Measurements from ENCODE around the gene ENDOD1.

The ENDOD1 gene

DNA sequence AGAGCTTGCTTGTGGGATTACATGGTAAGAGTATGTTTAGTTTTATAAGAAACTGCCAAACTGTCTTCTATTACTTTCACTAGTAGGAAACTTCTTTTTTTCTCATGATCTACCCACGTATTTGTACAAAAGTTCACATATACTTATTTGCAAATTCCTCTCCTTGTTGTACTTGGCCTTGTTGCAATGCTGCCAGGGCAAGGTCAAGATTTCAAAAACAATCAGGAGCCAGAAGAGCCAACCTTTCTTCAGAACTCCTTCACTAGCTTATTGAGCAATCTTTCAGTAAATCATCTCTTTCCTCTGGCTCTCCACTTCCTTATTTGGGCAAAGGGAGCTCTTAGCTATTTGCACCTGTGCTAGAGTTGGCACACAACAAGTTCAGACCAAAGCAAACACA, 13.2 kb upstream of the ENDOD1 start:
- peak; percentile 58 for DNase-seq (ENCODE audit: low read depth)
- TF ChIP-seq, protein P1, sequence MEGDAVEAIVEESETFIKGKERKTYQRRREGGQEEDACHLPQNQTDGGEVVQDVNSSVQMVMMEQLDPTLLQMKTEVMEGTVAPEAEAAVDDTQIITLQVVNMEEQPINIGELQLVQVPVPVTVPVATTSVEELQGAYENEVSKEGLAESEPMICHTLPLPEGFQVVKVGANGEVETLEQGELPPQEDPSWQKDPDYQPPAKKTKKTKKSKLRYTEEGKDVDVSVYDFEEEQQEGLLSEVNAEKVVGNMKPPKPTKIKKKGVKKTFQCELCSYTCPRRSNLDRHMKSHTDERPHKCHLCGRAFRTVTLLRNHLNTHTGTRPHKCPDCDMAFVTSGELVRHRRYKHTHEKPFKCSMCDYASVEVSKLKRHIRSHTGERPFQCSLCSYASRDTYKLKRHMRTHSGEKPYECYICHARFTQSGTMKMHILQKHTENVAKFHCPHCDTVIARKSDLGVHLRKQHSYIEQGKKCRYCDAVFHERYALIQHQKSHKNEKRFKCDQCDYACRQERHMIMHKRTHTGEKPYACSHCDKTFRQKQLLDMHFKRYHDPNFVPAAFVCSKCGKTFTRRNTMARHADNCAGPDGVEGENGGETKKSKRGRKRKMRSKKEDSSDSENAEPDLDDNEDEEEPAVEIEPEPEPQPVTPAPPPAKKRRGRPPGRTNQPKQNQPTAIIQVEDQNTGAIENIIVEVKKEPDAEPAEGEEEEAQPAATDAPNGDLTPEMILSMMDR (conservative IDR thresholded peaks at IDR 0.05; ENCODE audit: low read length): no peak
- no peak overlapping the region for H3K4me3 ChIP-seq (ENCODE audit: low read length)

DNA sequence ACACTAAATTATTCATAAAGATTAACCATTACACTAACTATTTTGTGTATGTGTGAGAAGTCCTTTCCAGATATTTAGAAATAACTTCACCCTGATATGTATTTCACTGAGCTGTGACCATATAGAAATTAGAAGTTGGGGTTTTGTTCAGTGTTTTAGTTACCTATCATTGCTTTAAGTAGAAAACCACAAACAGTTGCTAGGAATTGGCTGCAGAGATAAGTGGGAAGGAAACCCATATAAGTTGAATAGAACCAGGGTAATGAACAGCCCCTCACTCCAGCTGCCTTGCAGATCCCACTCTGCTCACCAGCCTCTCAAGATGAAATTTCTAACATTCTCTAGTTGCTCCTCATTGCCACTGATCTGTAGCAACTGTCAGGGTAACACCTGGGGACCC, 12.7 kb upstream of the ENDOD1 start:
- H3K4me3 ChIP-seq (ENCODE audit: low read length): no peak overlapping the region
- TF ChIP-seq, protein P1 (conservative IDR thresholded peaks at IDR 0.05; ENCODE audit: low read length): no peak
- DNase-seq (ENCODE audit: low read depth): no peak

DNA sequence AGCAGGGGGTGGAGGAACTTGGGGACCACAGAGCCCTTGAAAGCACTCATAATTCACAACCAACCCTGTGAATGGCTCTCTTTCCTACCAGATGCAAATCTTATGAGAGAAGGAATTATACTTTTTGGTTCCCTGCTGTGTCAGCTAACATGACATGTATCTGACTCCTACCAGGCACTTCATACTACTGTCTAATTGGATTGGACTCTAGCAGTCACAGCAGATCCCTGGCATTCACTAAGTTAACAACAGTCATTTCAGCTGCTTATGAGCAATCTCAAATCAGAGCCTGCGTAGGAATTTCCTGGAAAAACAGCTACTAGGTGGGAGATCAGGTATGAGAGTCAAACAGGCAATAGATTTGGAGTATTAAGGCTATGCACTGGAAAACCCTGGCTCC, 11.1 kb upstream of the ENDOD1 start:
- no peak overlapping the region for H3K4me3 ChIP-seq (ENCODE audit: low read length)
- no peak for DNase-seq (ENCODE audit: low read depth)
- TF ChIP-seq, protein P1 (conservative IDR thresholded peaks at IDR 0.05; ENCODE audit: low read length): no peak

DNA sequence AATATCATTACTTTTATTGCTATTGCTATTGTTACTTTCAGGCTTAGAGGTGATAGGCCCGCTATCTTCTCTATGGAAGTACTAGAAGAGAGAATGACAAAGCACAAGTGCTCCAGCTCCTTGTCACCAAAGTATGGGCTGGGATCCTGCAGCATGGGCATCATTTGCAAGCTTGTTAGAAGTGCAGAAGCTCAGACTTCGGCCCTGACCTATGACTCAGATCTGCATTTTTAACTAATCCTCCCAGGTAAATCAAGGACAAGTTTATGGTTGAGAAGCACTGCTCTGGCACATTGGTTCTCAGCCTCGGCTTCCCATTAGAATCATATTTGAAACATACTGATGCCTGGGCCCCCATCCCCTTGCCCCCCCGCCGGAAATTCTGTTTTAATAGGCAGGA, 8.6 kb upstream of the ENDOD1 start:
- no peak overlapping the region for H3K4me3 ChIP-seq (ENCODE audit: low read length)
- DNase-seq (ENCODE audit: low read depth): no peak
- TF ChIP-seq, protein P1 (conservative IDR thresholded peaks at IDR 0.05; ENCODE audit: low read length): no peak

DNA sequence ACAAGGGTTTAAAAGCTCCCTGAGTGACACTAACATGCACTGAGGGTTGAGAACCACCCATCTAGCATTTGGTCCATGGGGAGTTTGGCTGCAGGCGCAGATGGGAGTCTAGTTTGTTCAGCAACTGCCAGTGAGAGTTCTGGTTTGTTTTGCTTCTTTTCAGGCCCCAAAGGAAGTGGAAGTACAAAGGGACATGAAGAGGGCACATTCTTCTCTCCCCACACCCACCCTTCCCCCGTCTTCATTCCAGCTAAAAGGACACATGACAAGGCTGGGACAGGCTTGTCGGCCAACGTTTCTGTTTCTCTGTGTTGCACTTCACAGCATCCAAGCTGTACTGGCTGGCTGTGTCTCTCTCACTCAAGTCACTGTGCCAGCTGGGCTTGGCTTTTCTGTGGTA, 8.2 kb upstream of the ENDOD1 start:
- no peak overlapping the region for H3K4me3 ChIP-seq (ENCODE audit: low read length)
- TF ChIP-seq, protein P1 (conservative IDR thresholded peaks at IDR 0.05; ENCODE audit: low read length): no peak
- DNase-seq (ENCODE audit: low read depth): no peak

DNA sequence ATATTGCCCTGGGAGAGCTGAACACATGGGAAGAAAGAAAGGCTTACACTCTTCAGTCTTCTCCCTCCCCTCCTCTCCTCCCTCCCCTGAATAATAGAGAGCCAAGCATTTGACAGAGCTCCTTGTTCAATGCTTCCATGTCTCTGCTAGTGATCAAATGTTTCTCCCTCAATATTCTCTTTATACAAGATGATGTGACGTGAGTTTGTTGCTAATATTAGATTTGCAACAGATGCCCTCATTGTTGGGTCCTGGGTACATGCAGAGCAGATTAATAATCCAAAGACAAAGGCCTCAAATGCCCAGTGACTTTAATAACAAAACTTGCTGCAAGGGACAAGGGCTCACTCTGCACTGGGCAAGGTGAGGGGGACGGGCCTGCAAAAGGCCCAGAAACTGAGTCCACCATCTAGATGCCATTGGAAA, 7.1 kb upstream of the ENDOD1 start:
- TF ChIP-seq, protein P1 (conservative IDR thresholded peaks at IDR 0.05; ENCODE audit: low read length): no peak
- no peak overlapping the region for H3K4me3 ChIP-seq (ENCODE audit: low read length)
- no peak for DNase-seq (ENCODE audit: low read depth)

DNA sequence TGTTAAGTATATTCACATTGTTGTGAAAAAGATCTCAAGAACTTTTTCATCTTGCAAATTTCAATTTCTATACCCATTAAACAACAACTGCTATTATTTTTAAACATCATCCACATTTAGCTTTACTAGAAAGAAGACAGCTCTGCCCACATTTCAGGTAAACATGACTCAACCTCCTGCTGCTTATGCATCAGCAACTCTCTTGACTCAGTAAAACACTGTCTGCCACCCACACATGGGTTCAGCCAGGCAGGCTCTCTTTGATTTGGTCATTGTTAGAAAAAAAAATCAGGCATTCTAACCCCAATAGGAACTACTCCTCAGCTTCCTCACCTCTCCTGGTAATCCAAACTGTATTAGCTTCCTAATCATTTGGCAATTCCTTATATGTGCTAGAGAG, 5.1 kb upstream of the ENDOD1 start:
- TF ChIP-seq, protein P1 (conservative IDR thresholded peaks at IDR 0.05; ENCODE audit: low read length): no peak
- no peak overlapping the region for H3K4me3 ChIP-seq (ENCODE audit: low read length)
- DNase-seq (ENCODE audit: low read depth): no peak

All from AG10803 (cell line).